ENCODE results near the gene CD300LG.
"Not testable (repeated sequence)": the region's sequence is repeated elsewhere in the genome, so short reads cannot be mapped to it uniquely, and the experiment has no call there.

The CD300LG gene

GRCh38 chr17:43855061-43855460 is 8.1 kb downstream of the CD300LG start:
- DNase-seq (ENCODE audit: low spot score): no peak

- no peak for DNase-seq (ENCODE audit: low spot score)
These were observed 9.2 kb downstream of the CD300LG start for GRCh38 chr17:43856141-43856540.

- DNase-seq (ENCODE audit: low spot score): no peak
These were observed 10.2 kb downstream of the CD300LG start for GRCh38 chr17:43857141-43857540.

- DNase-seq (ENCODE audit: low spot score): no peak
These were observed 11.1 kb downstream of the CD300LG start for GRCh38 chr17:43857957-43858600.

- no peak for DNase-seq (ENCODE audit: low spot score)
These were observed 13.2 kb downstream of the CD300LG start for GRCh38 chr17:43860077-43860725.

- no peak for DNase-seq (ENCODE audit: low spot score)
These were observed 14.1 kb downstream of the CD300LG start for GRCh38 chr17:43860927-43861622.

- no peak for DNase-seq (ENCODE audit: low spot score)
These were observed 15.0 kb downstream of the CD300LG start for GRCh38 chr17:43861960-43862359.

- DNase-seq (ENCODE audit: low spot score): no peak
These were observed 17.4 kb downstream of the CD300LG start for GRCh38 chr17:43864161-43864984.

- no peak for DNase-seq (ENCODE audit: low spot score)
These were observed 21.4 kb downstream of the CD300LG start for GRCh38 chr17:43868226-43868994.

- DNase-seq (ENCODE audit: low spot score): not testable (repeated sequence)
These were observed 22.1 kb downstream of the CD300LG start for GRCh38 chr17:43869031-43869430.

GRCh38 chr17:43871946-43872690 is 25.1 kb downstream of the CD300LG start:
- DNase-seq (ENCODE audit: low spot score): no peak

GRCh38 chr17:43873091-43873490 is 26.1 kb downstream of the CD300LG start:
- DNase-seq (ENCODE audit: low spot score): no peak

GRCh38 chr17:43873815-43874214 is 26.8 kb downstream of the CD300LG start:
- no peak for DNase-seq (ENCODE audit: low spot score)

GRCh38 chr17:43874293-43874692 is 27.3 kb downstream of the CD300LG start:
- no peak for DNase-seq (ENCODE audit: low spot score)

GRCh38 chr17:43875476-43876147 is 28.6 kb downstream of the CD300LG start:
- DNase-seq (ENCODE audit: low spot score): no peak

GRCh38 chr17:43877031-43877430 is 30.1 kb downstream of the CD300LG start:
- no peak for DNase-seq (ENCODE audit: low spot score)

- no peak for DNase-seq (ENCODE audit: low spot score)
These were observed 30.6 kb downstream of the CD300LG start for GRCh38 chr17:43877451-43878155.

GRCh38 chr17:43878260-43879175 is 31.5 kb downstream of the CD300LG start:
- peak; percentile 60 for DNase-seq (ENCODE audit: low spot score)
